ENCODE data around the gene NEGR1. TPM values are rescaled to one million over a fixed set of nuclear protein-coding genes. Genes with fewer than 3 reads are reported as not detected.
A peak's percentile ranks its signal among the peaks of the same experiment; 100 is the strongest.

NEGR1 gene
- total RNA-seq, 1 donor from 2014 or later = 2.4 TPM

GRCh38 chr1:71562298-71562697, 720.0 kb downstream of the NEGR1 start:
- Mint-ChIP-seq H3K27me3 (ENCODE audit: low read depth) (no peaks in the 10 kb centered on the region), H3K4me3 (no peak overlapping the region), H3K36me3 (no peaks in the 10 kb centered on the region), H3K9me3 (no peaks in the 10 kb centered on the region), H3K4me1 (peaks cover 9% of the 10 kb centered on the region), H3K27ac (no peak overlapping the region)
- no peak for TF ChIP-seq CTCF (IDR thresholded peaks at IDR 0.05; ENCODE audit: unreplicated experiment)
- DNase-seq (ENCODE audit: low spot score in 2 of 2, unreplicated experiment in 2 of 2) = no peak

DNA sequence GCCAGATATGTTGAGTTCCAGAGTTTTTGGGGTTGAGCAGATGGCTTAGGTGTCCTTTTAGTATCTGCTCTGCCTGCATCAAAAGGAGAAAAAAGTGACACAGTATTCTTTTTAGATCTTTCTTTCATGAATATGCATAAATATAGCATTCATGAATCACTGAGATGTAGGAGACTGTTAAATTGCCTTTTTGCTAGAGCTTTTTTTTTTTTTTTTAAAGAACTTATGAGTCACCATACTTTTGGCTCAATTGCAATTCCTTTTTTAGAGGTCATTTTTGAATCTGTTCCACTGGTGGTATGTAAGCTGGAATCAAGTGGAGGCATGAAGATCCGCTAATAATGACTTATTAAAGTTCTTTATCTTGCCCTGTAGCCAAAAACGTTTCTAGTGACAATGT, 720.6 kb downstream of the NEGR1 start:
- TF ChIP-seq CTCF (IDR thresholded peaks at IDR 0.05; ENCODE audit: unreplicated experiment) = no peak
- DNase-seq (ENCODE audit: low spot score in 2 of 2, unreplicated experiment in 2 of 2) = no peak
- no peak overlapping the region for H3K4me3 Mint-ChIP-seq

DNA sequence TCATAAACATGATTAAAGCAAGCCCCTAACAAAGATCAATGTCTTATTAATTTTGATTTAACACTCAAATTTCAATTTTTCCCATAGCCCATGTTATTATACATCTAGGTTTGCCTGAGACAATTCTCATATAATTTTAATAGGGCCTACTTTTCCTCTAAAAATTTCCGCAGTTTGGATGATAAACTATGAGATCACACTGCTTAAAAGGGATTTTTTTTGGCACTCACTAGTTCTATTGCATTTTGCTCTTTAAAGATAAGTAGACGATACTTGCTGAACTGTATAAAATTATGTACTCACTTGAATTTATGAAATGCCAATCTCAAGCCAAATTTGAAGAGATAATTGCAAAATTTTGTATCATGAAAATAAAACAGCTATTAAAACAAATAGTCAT, 721.1 kb downstream of the NEGR1 start:
- H3K36me3 Mint-ChIP-seq = no peaks in the 10 kb centered on the region
- no peak for DNase-seq (ENCODE audit: low spot score in 2 of 2, unreplicated experiment in 2 of 2)
- no peaks in the 10 kb centered on the region for H3K27me3 Mint-ChIP-seq (ENCODE audit: low read depth)
- TF ChIP-seq CTCF (IDR thresholded peaks at IDR 0.05; ENCODE audit: unreplicated experiment) = no peak
- no peak overlapping the region for H3K4me3 Mint-ChIP-seq
- H3K27ac Mint-ChIP-seq = no peak overlapping the region
- H3K4me1 Mint-ChIP-seq = peaks cover 12% of the 10 kb centered on the region
- no peaks in the 10 kb centered on the region for H3K9me3 Mint-ChIP-seq

More for the DNA sequence above, 720.6 kb downstream of the NEGR1 start:
- Mint-ChIP-seq H3K27ac (no peak overlapping the region), H3K36me3 (no peaks in the 10 kb centered on the region), H3K9me3 (no peaks in the 10 kb centered on the region), H3K4me1 (peaks cover 12% of the 10 kb centered on the region), H3K27me3 (ENCODE audit: low read depth) (no peaks in the 10 kb centered on the region)

DNA sequence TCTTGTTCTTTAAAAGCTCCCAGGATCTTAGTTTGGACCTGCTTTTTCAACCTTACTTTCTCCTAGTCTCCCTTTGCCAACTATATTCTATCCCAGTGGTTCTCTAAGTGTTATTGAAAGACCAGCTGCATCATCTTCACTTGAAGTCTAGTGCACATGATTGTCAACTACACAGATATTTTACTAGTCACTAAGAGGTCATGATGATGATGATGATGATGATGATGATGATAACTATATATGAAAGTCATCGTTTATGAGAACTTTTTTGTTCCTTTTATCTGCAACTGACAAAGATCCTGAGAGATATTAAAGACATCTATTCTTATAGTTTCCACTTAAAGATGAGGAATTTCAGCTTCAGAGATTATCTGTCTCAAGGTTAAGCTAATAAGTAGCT, 722.5 kb downstream of the NEGR1 start:
- TF ChIP-seq CTCF (IDR thresholded peaks at IDR 0.05; ENCODE audit: unreplicated experiment) = no peak
- no peak overlapping the region for H3K4me3 Mint-ChIP-seq
- no peak for DNase-seq (ENCODE audit: low spot score in 2 of 2, unreplicated experiment in 2 of 2)
- peaks cover 11% of the 10 kb centered on the region for H3K4me1 Mint-ChIP-seq
- no peaks in the 10 kb centered on the region for H3K36me3 Mint-ChIP-seq
- H3K9me3 Mint-ChIP-seq = no peaks in the 10 kb centered on the region
- H3K27me3 Mint-ChIP-seq (ENCODE audit: low read depth) = no peaks in the 10 kb centered on the region
- no peak overlapping the region for H3K27ac Mint-ChIP-seq

- H3K4me3 Mint-ChIP-seq = no peak overlapping the region
- H3K36me3 Mint-ChIP-seq = no peaks in the 10 kb centered on the region
- peak overlapping the region; percentile 2 for H3K27ac Mint-ChIP-seq
- DNase-seq (ENCODE audit: low spot score in 2 of 2, unreplicated experiment in 2 of 2) = no peak
- no peaks in the 10 kb centered on the region for H3K9me3 Mint-ChIP-seq
- TF ChIP-seq CTCF (IDR thresholded peaks at IDR 0.05; ENCODE audit: unreplicated experiment) = no peak
- H3K4me1 Mint-ChIP-seq = peaks cover 9% of the 10 kb centered on the region
- no peaks in the 10 kb centered on the region for H3K27me3 Mint-ChIP-seq (ENCODE audit: low read depth)
These were observed 725.2 kb downstream of the NEGR1 start for GRCh38 chr1:71557138-71557537.

DNA sequence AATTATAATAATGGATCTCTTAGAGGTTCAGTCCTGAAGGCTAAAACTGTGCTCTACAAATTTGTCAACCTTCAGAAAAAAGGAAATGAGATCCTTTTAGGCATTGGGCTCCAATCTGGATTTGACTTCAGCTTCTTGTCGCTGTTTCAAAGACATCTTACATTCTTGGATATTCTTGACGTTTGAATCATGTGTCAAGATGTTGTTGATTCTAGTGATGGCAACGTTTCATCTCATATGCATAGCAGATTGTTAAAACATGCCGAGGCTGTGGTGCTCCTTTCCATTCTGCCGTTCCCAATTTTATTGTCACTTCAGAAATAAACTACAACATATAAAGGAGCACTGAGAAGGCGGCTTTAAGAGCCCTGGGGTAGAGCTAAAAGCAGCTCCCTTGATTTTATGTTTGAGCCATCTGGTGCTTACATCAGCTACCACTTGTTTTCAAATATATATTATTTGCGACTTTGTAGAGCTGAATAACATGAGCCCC, 733.9 kb downstream of the NEGR1 start:
- Mint-ChIP-seq H3K27me3 (ENCODE audit: low read depth) (peaks cover 6% of the 10 kb centered on the region), H3K27ac (no peak overlapping the region), H3K36me3 (no peaks in the 10 kb centered on the region), H3K4me3 (no peak overlapping the region), H3K9me3 (no peaks in the 10 kb centered on the region), H3K4me1 (no peaks in the 10 kb centered on the region)
- no peak for DNase-seq (ENCODE audit: low spot score in 2 of 2, unreplicated experiment in 2 of 2)
- TF ChIP-seq CTCF (IDR thresholded peaks at IDR 0.05; ENCODE audit: unreplicated experiment) = no peak
